Urinary bladder (tissue), 4 donors: ENCODE data around the gene ACADVL. TPM values are rescaled to one million over a fixed set of nuclear protein-coding genes. Genes with fewer than 3 reads are reported as not detected.

Experiments used
- DNase-seq: peaks from one replicate; pipeline ENCODE4 v3.0.0-alpha.2; 2015; ENCODE audit errors: extremely low spot score
- H3K27ac ChIP-seq: one replicate; pipeline ENCODE4 v1.5.1; 2013; ENCODE audit warnings: low read depth, mild to moderate bottlenecking, moderate library complexity
- H3K36me3 ChIP-seq: one replicate; pipeline ENCODE4 v1.6.1; 2013; ENCODE audit warnings: mild to moderate bottlenecking, moderate library complexity; ENCODE audit not compliant: insufficient read depth
- H3K4me1 ChIP-seq: one replicate; pipeline ENCODE4 v1.6.1; 2013; ENCODE audit warnings: mild to moderate bottlenecking, moderate library complexity; ENCODE audit not compliant: insufficient read depth
- H3K4me3 ChIP-seq: one replicate; pipeline ENCODE4 v1.5.1; 2013; ENCODE audit warnings: low read depth, low read length
- WGBS: extraction: QIAGEN DNeasy Blood & Tissue Kit; methylation state at CpG from one replicate; pipeline ENCODE4 v1.1.7; 2013; 5-methylcytosine and 5-hydroxymethylcytosine counted together
- polyA plus RNA-seq: library from polyadenylated mRNA; stranded (reverse); fragments of 200-250 nt; gene quantifications from one replicate; pipeline ENCODE4 v1.2.3, GENCODE V29; 2013
- total RNA-seq: library from RNA; depleted of rRNA; stranded (reverse); fragments of >200 nt; gene quantifications from one replicate; pipeline ENCODE4 v1.2.3, GENCODE V29; 2014
- donor health status: healthy with polysubstance abuse.
- donor health status: healthy.

Gene ACADVL
- total and polyA plus RNA-seq, 2 donors: 130 to 314 TPM

DNA sequence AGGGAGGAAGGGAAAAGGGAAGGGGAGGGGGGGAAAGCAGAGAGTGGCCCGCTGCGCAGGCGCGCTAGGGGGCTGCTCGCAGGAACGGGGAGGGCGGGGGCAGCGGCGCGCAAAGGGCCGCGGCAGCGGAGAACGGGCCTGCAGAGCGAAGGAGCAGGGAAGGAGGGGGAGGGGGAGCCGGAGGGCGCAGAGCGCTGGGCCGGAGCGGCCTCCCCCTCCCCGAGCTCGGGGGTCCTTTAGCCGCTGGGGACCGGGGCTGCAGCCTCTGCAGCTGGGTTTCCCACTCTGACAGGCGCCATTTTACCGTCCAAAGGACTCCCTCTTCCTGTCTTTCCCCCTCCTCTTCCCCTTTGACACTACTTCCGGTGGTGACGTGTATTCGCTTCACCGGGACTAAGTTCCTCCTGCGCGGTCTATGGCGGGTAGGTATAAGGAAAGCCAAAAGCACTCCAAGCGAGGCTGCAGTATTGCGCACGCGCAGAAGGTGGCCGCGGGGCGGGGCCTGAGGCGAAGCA lies 32.0 kb downstream of the ACADVL start, which contains the start of gene CTDNEP1:
Gene CTDNEP1 (minus strand): TSS at position 74 of the 515 bp plus-strand sequence. CDS start 438 bp downstream, outside the sequence.
- peak within 1 kb of the TSS; percentile 92 for H3K4me3 ChIP-seq
- peaks cover 3% of the 10 kb centered on the region for H3K4me1 ChIP-seq
- H3K36me3 ChIP-seq: no peaks in the 10 kb centered on the region
- H3K27ac ChIP-seq: peak within 1 kb of the TSS; percentile 97
- peak; percentile 99 for DNase-seq
- WGBS: 1% methylated on average over 41 of the region's 41 CpGs

DNA sequence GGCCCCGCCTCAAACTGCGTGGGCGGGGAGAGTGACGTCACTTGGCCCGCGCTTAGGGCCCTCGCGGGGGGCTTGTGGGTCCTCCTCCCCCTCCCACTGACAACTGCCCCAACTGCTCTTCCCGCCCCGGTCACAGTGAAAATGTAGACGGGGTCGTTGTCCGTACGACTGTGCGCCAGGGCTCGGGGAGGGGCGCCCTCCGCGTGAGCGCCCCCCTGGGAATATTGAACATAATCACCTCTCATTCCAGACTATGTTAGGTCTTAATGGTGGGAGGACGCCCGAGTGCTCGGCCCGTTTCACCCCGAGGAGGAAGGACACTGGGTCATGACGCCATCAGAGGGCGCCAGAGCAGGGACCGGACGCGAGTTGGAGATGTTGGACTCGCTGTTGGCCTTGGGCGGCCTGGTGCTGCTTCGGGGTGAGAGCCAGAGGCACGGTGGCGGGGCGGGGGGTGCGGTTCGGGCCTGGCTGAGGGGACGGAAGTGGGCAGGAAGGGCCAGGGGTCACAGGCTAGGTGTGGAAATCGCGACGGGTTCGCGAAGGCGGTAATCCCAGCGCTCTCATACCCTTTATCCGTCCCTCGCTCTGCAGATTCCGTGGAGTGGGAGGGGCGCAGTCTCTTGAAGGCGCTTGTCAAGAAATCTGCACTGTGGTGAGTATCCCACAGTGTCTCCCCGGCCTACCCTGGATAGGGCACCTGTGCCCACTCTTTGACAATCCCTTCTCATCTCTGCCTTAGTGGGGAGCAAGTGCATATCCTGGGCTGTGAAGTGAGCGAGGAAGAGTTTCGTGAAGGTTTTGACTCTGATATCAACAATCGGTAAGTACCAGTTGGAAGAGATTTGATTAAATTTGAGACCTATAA lies 32.7 kb downstream of the ACADVL start, which contains the start of gene ELP5:
Gene ELP5 (plus strand): TSS at position 40 of the 868 bp plus-strand sequence. CDS start 336 bp downstream, at position 376.
- peak; percentile 92 for DNase-seq
- peak within 1 kb of the TSS; percentile 92 for H3K4me3 ChIP-seq
- peak within 1 kb of the TSS; percentile 97 for H3K27ac ChIP-seq
- H3K4me1 ChIP-seq: peaks cover 3% of the 10 kb centered on the region
- H3K36me3 ChIP-seq: no peaks in the 10 kb centered on the region
- WGBS: under 1% methylated on average over 55 of the region's 55 CpGs

DNA sequence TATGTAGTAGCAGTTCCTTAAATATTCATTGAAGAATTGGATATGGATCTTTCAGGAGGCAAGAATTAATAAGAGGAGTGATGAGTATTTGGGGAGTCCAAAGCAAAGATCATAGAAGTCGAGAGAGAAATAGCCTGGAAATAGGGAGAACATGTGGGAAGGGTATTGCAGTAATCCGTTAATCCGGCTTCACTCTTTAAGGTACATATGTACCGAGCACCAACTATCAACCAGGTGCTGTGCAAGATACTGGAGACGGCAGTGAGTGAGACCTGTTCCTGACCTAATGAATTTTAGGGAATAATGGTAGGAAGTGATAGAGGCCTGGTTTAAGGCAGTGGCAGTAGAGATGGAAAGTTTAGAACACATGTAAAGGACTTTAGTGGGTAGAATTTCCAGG lies 33.3 kb downstream of the ACADVL start:
- H3K4me3 ChIP-seq: peak overlapping the region; percentile 39

DNA sequence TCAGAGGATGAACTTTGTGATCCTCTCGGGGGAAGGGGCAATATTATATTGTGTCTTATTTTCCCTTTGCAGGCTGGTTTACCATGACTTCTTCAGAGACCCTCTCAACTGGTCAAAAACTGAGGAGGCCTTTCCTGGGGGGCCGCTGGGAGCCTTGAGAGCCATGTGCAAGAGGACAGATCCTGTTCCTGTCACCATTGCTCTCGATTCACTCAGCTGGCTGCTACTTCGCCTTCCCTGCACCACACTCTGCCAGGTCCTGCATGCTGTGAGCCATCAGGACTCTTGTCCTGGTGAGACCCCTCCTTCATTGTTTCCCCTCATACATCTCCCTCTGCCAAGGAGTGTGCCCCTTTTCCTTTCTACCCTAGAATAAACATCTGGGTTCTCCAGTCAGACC lies 34.8 kb downstream of the ACADVL start:
- DNase-seq: no peak
- Histone ChIP-seq H3K4me1 (peaks cover 3% of the 10 kb centered on the region), H3K27ac (no peak overlapping the region), H3K4me3 (no peak overlapping the region), H3K36me3 (no peaks in the 10 kb centered on the region)
- WGBS: 95% methylated on average over 4 of the region's 4 CpGs

More for the DNA sequence above, 33.3 kb downstream of the ACADVL start:
- H3K36me3 ChIP-seq: no peaks in the 10 kb centered on the region
- WGBS: 70% methylated on average over 5 of the region's 5 CpGs
- no peak overlapping the region for H3K27ac ChIP-seq
- DNase-seq: no peak
- H3K4me1 ChIP-seq: peaks cover 3% of the 10 kb centered on the region

DNA sequence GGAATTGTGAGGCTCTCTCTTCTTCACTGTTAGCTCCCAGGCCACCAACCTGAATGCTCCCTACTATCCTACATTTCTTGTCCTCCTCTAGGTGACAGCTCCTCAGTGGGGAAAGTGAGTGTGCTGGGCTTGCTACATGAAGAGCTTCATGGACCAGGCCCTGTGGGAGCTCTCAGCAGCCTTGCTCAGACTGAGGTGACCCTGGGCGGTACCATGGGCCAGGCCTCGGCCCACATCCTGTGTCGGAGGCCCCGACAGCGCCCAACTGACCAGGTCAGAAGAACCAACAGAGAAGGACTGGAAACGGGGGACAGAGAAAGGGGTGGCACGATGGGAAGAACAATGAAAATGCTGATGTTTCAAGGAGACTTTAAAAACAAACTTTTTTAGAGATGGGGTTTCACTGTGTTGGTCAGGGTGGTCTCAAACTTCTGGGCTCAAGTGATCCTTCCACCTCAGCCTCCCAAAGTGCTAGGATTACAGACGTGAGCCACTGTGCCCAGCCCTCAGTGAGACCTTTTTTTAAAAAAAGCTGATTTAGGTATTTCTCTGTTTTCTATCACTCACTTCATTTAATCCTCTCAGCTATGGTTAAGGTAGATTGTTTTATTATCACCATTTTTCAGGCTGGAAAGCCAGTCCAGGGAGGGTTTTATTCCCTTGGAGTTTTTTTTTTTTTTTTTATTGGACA lies 37.2 kb downstream of the ACADVL start:
- Histone ChIP-seq H3K4me1 (no peaks in the 10 kb centered on the region), H3K36me3 (no peaks in the 10 kb centered on the region), H3K4me3 (no peak overlapping the region), H3K27ac (no peak overlapping the region)
- no peak for DNase-seq
- WGBS: 89% methylated on average over 8 of the region's 8 CpGs

DNA sequence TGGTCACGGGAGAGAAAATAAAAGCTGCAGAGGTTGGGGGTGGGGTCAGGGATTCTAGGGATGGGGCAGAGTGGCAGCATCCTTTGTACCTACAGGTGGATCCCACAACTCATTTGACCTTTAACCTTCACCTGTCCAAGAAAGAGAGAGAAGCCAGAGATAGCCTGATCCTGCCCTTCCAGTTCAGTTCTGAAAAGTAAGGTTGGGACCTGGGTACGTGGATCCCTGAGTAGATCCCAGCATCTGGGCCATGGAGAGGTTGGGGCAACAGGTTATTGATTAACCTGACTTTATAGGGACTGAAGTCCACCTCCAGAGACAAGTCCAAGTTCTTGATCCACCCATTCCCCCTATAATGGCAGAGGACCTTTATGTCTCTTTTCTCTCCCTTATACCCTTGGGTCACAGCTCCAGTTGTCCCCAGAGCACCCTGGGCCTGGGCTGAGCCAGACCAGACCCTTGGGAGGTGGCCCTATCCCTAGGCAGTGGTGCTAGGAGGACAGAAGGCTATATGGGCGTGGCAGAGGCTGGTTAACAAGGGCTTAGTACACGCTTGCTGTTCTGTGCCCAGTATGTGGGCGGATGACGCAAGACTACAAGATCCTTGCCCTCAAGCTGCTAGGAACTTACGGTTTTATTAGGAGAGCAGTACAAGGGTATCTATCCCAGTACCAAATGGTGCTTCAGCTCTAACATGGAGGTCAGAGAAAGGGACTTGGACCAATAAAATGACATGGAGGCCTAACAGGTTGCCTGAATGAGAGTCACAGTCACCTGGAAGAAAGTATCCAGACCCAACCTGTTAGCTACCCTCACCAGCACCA lies 39.2 kb downstream of the ACADVL start:
- Histone ChIP-seq H3K4me1 (no peaks in the 10 kb centered on the region), H3K4me3 (no peak overlapping the region), H3K27ac (no peak overlapping the region), H3K36me3 (no peaks in the 10 kb centered on the region)
- WGBS: 84% methylated on average over 7 of the region's 7 CpGs
- no peak for DNase-seq

DNA sequence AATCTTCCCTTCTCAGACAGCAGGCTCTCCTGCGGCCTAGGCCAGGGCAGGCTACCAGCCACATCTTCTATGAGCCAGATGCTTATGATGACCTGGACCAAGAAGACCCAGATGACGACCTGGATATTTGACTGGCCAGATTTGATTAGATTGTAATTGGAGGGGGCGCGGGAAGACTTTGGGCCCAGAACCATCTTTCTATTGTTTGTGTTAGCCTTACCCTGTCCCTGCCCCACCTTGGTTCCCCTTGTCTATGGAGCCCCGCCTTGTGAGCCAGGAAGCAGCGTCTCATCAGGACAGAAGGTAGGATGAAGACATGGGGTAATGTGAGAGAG lies 39.8 kb downstream of the ACADVL start:
- H3K4me1 ChIP-seq: no peaks in the 10 kb centered on the region
- H3K36me3 ChIP-seq: no peaks in the 10 kb centered on the region
- H3K27ac ChIP-seq: no peak overlapping the region
- WGBS: 95% methylated on average over 6 of the region's 6 CpGs
- no peak for DNase-seq
- H3K4me3 ChIP-seq: no peak overlapping the region

DNA sequence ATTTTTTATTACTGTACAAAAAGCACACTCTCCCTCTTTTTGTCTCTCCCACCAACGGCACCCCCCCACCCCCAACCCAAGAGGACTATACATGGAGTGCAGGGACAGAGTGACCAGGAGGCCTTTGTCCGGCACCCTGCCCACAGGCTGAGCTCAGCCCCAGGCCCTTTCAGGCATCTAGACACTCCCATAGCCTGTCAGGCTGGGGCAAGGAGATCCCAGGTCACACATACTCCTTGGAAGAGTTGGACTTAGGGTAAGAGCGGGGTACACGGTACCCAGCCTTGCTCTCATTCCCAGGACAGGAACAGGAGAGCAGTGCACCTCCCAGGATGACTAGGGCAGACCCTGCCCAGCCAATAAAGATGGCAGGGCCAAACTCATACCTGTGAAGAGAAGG lies 40.4 kb downstream of the ACADVL start:
- no peak overlapping the region for H3K27ac ChIP-seq
- H3K36me3 ChIP-seq: no peaks in the 10 kb centered on the region
- DNase-seq: no peak
- no peaks in the 10 kb centered on the region for H3K4me1 ChIP-seq
- no peak overlapping the region for H3K4me3 ChIP-seq
- 78% methylated on average over 4 of the region's 4 CpGs for WGBS

DNA sequence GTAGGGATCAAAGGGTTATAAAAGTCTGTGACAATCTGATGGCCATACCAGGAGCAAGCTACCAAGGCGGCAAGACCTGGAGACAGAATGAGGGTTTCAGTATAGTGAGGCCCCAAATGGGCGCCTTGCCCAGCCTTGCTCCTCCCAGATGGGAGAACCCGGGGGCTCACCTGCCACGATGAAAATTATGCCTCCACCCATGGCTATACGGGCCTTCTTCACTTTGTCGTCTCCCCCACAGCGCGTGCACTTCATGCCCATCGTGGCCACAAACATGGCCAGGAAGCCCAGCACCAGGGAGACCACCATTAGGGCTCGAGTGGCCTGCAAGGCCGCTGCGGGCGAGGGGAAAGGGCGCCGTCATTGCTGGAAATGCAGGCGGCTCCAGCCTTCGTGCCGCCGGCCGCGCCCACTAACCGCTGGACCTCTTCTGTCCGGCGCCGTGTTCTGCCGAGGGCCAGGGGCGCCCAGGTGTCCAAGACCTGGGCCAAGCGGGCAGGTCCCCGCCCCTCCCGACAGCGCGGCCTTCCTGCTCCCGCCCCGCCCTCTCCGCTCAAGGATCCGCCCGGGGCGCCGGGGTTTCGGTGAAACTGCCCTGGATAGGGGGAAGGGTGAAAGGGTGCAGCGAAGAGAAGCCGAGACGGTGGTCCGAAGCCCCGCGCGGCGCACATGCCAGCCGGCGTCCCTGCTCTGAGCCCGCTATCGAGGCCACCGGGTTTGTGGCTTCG lies 41.1 kb downstream of the ACADVL start:
- Histone ChIP-seq H3K36me3 (no peaks in the 10 kb centered on the region), H3K4me1 (no peaks in the 10 kb centered on the region), H3K4me3 (peak overlapping the region; percentile 48), H3K27ac (peak overlapping the region; percentile 72)
- WGBS: 5% methylated on average over 54 of the region's 54 CpGs
- DNase-seq: no peak

DNA sequence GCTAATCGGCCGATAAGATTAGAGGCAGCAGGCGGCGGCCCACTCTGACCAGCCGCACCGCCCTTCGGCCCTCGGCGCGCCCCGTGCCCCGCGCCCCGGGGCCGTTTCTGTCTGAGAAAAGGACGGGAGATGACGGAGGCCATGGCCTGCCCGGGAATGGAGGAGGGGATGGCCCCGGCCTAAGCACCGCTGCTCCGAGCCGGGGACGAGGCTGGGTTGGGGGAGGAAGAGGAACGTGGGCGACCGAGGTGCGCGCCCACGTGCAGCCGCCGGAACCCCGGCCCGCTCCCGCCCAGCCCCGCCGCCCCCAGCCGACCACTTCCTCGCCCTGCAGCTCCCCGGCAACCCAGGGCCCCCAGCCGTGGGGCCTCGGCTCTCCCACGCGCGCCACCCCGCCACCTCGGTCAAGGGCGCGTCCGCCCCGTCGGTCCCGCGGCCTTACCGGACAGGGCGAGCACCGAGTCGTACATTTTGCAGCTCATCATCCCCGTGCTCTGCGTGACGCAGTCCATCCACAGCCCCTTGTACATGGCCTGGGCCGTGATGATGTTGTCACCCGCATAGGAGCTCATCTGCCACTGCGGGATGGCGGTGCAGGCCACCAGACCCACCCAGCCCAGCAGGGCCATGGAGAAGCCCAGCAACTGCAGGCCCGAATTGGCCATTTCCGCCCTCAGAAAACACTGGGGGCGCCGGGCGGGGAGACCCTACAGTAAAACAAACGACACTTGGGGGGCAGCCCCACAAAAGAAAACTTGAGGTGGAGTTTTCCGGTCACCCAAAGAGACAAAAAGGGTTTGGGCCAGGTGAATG lies 41.8 kb downstream of the ACADVL start:
- DNase-seq: no peak
- WGBS: 4% methylated on average over 71 of the region's 71 CpGs
- Histone ChIP-seq H3K27ac (peak overlapping the region; percentile 72), H3K36me3 (no peaks in the 10 kb centered on the region), H3K4me1 (no peaks in the 10 kb centered on the region), H3K4me3 (peak overlapping the region; percentile 48)

DNA sequence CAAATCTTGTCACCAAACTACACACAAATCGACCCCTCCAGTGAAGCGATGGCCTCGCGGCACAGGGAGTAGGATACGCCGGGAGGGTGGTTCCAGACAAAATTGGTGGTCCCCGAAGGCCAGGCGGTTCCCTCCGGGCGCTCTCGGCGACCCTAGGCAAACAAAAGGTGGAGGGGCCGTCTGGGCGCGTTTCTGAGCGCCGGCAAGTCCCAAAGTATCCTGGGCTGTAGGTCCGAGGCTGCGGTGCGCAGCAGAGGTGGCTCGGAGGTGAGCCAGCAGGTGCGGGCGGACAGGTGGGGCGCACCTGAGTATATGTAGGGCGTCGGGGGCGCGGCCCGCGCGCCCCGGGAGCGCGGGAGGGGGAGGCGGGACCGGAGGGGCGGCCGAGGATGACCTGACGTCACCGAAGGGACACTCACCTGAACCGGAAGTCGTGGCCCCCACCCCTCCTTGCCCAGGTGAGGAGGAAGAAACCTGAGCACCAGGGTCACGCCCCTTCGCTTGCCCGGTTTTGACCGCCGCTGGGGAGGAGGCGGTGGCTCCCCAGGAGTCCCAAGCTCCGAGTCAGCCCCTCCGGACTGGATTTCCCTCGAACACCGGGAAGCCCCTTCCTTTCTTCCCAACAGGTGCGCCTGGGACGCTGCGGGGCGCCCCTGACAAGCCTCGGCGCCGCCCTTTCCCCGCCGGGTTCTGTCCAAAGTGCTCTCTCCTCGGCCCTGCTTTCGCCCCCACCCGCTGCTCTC lies 42.6 kb downstream of the ACADVL start, which contains the start of gene CLDN7:
Gene CLDN7 (minus strand): TSS at position 287 of the 743 bp plus-strand sequence. CDS start 435 bp downstream, outside the sequence.
- Histone ChIP-seq H3K27ac (peak within 1 kb of the TSS; percentile 72), H3K4me3 (peak within 1 kb of the TSS; percentile 48), H3K4me1 (no peaks in the 10 kb centered on the region), H3K36me3 (no peaks in the 10 kb centered on the region)
- DNase-seq: no peak
- 4% methylated on average over 64 of the region's 64 CpGs for WGBS
